NCI-H2107 treated with DMSO at 0.1 percent for 48 hours (cell line): ENCODE results near the gene FAM81B.
"Not testable (repeated sequence)": the region's sequence is repeated elsewhere in the genome, so short reads cannot be mapped to it uniquely, and the experiment has no call there.

ENCODE experiments used
- DNase-seq: peaks from one replicate; lab custom pipeline; 2025; ENCODE audit not compliant: unreplicated experiment; lab: John Stamatoyannopoulos, UW

FAM81B gene

DNA sequence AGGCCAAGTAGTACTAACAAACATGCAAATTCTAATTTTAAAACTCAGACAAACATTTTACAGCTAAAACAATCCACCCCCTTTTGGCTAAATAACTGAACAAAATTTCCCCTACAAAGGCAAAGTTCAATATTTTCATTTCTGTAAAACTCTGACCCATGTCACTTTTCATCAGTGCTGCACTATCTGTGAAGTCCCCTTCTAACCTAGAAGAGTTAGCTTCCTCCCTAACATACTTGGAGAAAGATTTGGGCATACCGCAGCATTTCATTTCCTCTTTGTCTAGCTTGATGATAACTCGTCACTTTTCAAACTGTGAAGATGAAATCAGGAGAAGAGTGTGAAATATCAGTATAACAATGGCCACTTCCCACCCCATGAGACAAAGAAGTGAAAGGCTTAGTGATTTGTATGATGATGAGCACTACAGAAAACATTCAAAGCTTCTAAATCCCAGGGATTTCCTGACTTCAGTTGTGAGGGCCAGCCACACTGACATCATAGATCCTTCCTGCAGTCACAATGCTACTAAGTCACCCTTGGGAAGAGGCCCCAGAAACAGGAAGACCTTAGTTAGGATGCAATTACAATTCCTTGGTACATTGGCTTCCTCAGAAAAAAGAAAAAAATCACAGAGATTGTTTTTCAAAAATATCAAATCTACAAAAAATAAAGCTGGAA is at the start of gene FAM81B:
FAM81B (plus strand) TSS at position 555 of the 681 bp plus-strand sequence; CDS start at position 579, 24 bp downstream.
- no peak for DNase-seq

- not testable (repeated sequence) for DNase-seq
These were observed 49.7 kb upstream of the FAM81B start for GRCh38 chr5:95341444-95341843.

GRCh38 chr5:95347506-95348120 is 43.6 kb upstream of the FAM81B start:
- no peak for DNase-seq

- no peak for DNase-seq
These were observed 40.5 kb upstream of the FAM81B start for GRCh38 chr5:95350631-95351030.

GRCh38 chr5:95352691-95353090 is 38.5 kb upstream of the FAM81B start:
- DNase-seq: no peak

GRCh38 chr5:95358320-95358719 is 32.8 kb upstream of the FAM81B start:
- DNase-seq: no peak

- no peak for DNase-seq
These were observed 32.3 kb upstream of the FAM81B start for GRCh38 chr5:95358848-95359247.

- not testable (repeated sequence) for DNase-seq
These were observed 30.5 kb upstream of the FAM81B start for GRCh38 chr5:95360667-95361066.

GRCh38 chr5:95365302-95366095 is 25.7 kb upstream of the FAM81B start:
- no peak for DNase-seq

- no peak for DNase-seq
These were observed 21.4 kb upstream of the FAM81B start for GRCh38 chr5:95369782-95370181.

DNA sequence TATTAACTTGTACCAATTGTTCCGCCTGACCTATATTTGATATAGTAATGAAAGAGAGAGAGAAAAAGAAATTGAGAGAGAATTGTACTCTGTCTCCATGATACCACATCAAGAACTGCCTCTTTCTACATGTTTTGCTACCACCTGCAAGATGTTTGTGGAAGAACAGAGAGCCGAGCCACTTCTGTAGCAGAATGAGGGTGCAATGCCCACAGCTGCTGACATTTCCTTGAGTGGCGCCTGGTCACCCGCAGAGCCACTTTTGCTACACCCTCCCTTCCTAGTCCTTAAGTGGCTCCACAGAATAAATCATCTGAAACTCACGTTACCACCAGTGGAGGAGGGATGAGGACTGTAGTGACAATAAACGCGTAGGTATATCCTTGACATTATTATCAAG is 17.1 kb upstream of the FAM81B start:
- DNase-seq: peak; percentile 4

DNA sequence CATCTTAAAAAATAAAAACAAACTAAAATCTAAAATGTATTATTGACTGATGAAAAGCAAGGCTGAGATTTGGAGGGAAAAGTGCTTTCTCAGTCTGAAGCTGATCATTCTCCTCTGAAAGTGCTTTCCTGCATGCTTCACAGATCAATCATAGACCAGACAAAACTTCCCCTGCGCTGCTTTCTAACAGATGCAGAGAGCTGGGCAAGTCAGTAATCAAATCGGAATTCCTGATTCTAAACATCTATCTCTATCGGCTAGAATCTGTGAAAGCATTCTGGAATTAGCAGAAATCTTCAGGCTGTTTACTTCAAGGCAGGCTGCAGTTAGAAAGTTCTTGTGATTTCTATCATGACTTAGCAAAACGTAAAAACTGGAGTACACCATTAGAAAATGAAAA is 15.6 kb upstream of the FAM81B start:
- no peak for DNase-seq

DNA sequence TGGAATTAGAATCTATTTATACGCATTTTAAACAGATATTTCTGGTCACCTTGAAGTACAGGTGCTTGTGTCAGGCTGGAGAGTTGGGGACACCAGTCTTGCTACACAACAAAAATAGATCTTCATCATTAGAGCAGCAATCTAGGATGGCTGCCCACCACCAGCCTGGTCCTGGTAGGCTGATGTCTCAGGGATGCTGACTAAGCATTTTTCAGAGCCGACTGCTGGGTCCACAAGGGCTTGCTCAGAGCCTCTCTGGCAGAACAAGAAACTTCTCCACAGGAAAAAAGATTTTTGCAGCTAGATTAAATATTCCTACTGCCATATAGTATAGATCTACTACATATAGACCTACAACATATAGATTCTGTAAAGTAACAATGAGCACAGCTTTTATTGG is 12.0 kb upstream of the FAM81B start:
- DNase-seq: no peak

DNA sequence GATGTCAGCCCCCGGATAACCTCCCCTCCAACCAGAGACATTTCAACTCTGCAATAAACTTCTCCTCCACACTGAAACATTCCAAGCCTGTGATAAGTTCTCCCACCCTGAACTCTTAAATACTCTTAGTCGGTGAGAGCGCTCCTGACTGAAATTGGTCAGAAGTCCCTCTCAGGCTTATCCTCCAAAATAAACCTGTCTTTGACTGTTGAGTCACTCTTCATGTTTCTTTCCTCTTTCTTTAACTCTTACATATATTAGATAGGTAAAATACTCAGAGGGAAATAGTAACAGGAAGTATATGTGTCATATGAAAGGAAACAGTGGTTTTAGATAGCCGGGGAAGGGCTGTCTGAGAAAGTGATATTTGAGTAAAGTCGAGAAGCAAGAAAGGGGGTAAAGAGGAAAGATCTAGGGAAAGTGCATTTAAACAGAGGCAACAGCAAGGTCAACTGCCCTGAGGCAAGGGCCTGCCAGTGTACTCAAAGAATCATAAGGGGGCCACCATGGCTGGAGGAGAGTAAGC is 11.0 kb upstream of the FAM81B start:
- no peak for DNase-seq

GRCh38 chr5:95382801-95383200 is 8.4 kb upstream of the FAM81B start:
- peak; percentile 28 for DNase-seq

DNA sequence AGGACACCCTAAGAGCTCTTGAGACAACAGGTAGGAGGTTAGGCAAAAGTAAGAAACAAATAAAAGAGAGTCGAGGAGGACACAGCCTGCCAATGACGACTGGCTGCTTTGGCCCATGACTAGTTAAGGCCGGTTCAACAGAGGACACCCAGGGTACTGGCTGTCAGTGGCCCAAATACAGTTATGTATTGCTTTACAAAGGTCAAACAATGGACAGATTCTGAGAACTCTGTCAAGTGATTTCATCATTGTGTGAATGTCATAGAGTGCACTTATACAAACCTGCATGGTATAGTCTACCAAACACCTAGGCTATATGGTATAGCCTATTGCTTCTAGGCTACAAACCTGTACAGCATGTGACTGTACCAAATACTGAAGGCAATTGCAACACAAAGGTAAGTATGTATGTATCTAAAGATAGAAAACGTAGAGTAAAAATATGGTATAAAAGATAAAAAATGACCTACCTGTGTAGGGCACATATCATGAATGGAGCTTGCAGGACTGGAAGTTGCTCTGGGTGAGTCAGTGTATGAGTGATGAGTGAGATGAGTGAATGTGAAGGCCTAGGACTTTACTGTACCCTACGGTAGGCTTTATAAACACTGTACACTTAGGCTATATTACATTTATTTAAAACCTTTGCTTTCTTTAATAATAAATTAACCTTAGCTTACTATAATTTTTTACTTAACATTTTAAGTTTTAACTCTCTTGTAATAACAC is 6.5 kb upstream of the FAM81B start:
- no peak for DNase-seq

GRCh38 chr5:95385334-95385733 is 5.8 kb upstream of the FAM81B start:
- DNase-seq: no peak

- not testable (repeated sequence) for DNase-seq
These were observed 799 bp downstream of the FAM81B start for GRCh38 chr5:95391965-95392364.

- no peak for DNase-seq
These were observed 1.5 kb downstream of the FAM81B start for GRCh38 chr5:95392593-95393182.

DNA sequence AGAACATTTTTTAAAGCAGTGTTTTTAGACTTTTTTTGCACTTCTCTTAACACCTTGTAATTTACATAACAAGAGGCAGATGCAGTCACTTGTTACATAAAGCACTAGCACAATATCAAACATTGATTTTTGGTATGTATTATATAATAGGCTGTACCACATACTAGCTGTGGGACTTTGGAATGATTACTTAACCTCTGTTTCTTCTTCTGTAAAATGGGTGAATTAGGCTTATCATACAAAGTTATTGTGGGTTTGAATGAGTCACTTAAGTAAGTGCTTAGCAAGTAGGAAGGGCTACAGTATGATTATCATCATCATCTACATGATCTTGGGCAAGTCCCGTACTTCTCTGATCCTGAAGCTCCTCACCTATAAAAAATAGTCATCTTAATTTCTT is 2.1 kb downstream of the FAM81B start:
- no peak for DNase-seq

DNA sequence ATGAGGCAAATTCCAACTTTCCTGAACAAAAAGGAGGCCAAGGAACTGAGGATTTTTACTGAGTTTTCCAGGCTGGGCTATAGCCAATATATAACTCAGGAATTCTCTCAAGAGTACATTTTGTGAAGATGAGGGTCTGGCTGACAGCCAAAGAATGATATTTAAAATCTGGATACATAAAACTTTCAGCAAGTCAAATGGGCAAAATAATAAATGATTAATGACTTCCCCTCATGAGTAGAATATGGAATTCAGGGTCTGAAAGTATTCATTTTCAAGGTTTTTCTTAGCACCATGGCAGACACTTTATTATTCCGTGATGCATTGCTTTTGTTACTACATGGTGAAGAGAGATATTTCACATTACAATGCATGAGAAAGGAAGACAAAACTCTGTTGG is 7.8 kb downstream of the FAM81B start:
- no peak for DNase-seq
